HFF-Myc (cell line): ENCODE measurements around the gene TLE3.

Source experiments
- DNase-seq: peaks from one replicate; pipeline ENCODE4 v3.0.0-alpha.2; 2011; ENCODE audit warnings: low read depth; ENCODE audit errors: extremely low read depth
- H3K4me3 ChIP-seq: replicated peaks from 2 replicates; pipeline ENCODE4 v1.5.1; 2011; ENCODE audit warnings: low read depth, mild to moderate bottlenecking, control low read depth, low read length
- TF ChIP-seq, protein P1 (sequence below): IDR thresholded peaks from 2 replicates; pipeline ENCODE4 v1.5.1; 2012; ENCODE audit warnings: mild to moderate bottlenecking, low read depth, low read length, control low read depth; ENCODE audit errors: missing control alignments

TLE3 gene

GRCh38 chr15:70012895-70013294 lies 84.8 kb downstream of the TLE3 start:
- DNase-seq = no peak
- H3K4me3 ChIP-seq = no peak overlapping the region
- TF ChIP-seq, protein P1, sequence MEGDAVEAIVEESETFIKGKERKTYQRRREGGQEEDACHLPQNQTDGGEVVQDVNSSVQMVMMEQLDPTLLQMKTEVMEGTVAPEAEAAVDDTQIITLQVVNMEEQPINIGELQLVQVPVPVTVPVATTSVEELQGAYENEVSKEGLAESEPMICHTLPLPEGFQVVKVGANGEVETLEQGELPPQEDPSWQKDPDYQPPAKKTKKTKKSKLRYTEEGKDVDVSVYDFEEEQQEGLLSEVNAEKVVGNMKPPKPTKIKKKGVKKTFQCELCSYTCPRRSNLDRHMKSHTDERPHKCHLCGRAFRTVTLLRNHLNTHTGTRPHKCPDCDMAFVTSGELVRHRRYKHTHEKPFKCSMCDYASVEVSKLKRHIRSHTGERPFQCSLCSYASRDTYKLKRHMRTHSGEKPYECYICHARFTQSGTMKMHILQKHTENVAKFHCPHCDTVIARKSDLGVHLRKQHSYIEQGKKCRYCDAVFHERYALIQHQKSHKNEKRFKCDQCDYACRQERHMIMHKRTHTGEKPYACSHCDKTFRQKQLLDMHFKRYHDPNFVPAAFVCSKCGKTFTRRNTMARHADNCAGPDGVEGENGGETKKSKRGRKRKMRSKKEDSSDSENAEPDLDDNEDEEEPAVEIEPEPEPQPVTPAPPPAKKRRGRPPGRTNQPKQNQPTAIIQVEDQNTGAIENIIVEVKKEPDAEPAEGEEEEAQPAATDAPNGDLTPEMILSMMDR = no peak

GRCh38 chr15:70008697-70009290 lies 88.9 kb downstream of the TLE3 start:
- H3K4me3 ChIP-seq = no peak overlapping the region
- TF ChIP-seq, protein P1 = no peak
- DNase-seq = no peak

DNA sequence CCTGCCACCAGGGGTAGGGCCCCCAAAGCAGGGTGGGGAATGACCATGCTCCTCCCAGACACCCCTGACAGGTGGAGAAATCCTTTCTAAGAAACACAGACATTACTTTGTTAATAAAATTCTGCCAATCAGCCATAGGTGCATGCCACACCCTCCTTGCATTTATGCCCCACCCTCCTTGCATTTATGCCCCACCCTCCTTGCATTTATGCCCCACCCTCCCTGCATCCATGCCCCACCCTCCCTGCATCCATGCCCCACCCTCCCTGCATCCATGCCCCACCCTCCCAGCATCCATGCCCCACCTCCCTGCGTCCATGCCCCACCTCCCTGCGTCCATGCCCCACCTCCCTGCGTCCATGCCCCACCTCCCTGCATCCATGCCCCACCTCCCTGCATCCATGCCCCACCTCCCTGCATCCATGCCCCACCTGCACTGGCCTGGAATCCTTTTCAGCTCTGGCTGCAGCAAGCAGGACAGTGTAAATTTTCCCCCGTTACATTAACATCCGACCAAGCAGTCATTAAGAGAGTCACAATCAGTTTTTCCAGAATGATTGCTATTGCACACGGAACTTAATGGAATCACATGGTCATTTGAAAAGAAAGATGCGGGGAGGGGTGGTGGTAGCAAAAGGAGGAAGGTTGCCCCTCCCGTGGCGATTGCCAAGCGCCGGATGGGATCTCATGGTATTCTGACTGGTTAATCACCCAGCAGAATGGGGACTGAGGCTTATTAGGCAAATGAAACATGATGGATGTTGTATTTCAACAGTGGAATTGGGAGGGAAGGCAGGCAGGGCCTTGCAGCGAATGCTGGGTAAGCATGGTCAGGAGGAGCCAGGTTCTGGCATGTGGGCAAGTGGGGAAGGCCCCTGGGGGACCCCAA lies 91.2 kb downstream of the TLE3 start:
- no peak overlapping the region for H3K4me3 ChIP-seq
- no peak for DNase-seq
- TF ChIP-seq, protein P1 = no peak

DNA sequence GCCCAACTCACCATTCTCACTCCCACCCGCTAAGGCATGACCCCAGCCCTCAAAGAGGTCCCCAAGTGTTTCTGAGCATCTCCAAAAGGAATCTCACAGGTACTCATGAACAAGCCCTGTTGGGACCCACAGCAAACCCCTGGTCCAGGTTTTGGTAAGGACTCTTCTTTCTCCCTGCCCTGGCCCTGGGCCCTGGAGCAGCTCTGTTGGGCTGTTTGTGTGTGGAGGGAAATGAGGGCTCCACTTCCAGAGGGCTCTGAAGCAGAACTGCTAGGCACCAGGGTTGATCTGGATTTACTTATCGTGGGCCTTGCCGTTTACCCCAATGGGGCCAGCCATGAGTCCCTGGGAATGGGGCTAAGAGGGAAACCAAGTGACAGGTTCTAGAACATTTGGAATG lies 92.9 kb downstream of the TLE3 start:
- no peak overlapping the region for H3K4me3 ChIP-seq
- no peak for DNase-seq
- TF ChIP-seq, protein P1 = no peak

DNA sequence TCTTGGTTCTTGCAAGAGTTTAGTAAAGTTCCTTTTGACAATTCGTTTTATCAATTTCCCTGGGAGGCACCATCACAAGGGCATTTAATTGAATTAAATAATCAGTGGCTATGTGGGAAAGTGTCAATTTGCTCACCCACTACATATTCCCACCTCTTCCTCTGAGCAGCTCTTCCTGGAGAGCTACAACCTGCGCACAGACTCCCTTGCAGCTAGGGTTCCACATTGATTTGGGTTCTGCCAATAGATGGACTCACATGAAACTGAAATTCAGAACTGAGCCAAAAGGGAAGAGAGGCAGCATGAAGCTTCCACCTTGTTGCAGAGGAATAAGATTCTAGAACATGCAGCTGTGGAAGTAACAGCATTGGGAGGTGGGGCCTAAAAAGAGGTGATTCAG lies 94.8 kb downstream of the TLE3 start:
- no peak overlapping the region for H3K4me3 ChIP-seq
- TF ChIP-seq, protein P1 = no peak
- DNase-seq = no peak

GRCh38 chr15:70001859-70002258 lies 95.9 kb downstream of the TLE3 start:
- DNase-seq = no peak
- TF ChIP-seq, protein P1 = no peak
- H3K4me3 ChIP-seq = no peak overlapping the region
